SH-SY5Y (cell line): Measurements from ENCODE around the gene ALB.

ENCODE experiments used
- GATA2 ChIP-seq: IDR thresholded peaks from 2 replicates; pipeline ENCODE4 v1.6.1; 2011; ENCODE audit warnings: mild to moderate bottlenecking, low read depth, low read length
- GATA3 ChIP-seq: IDR thresholded peaks from 2 replicates; pipeline ENCODE4 v1.6.1; 2011; ENCODE audit warnings: low read depth, mild to moderate bottlenecking, low read length, moderate library complexity

DNA sequence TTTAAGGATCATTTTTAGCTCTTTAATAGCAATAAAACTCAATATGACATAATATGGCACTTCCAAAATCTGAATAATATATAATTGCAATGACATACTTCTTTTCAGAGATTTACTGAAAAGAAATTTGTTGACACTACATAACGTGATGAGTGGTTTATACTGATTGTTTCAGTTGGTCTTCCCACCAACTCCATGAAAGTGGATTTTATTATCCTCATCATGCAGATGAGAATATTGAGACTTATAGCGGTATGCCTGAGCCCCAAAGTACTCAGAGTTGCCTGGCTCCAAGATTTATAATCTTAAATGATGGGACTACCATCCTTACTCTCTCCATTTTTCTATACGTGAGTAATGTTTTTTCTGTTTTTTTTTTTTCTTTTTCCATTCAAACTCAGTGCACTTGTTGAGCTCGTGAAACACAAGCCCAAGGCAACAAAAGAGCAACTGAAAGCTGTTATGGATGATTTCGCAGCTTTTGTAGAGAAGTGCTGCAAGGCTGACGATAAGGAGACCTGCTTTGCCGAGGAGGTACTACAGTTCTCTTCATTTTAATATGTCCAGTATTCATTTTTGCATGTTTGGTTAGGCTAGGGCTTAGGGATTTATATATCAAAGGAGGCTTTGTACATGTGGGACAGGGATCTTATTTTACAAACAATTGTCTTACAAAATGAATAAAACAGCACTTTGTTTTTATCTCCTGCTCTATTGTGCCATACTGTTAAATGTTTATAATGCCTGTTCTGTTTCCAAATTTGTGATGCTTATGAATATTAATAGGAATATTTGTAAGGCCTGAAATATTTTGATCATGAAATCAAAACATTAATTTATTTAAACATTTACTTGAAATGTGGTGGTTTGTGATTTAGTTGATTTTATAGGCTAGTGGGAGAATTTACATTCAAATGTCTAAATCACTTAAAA, 15.3 kb downstream of the ALB start:
- TF ChIP-seq GATA2 (no peak), GATA3 (no peak)
